ENCODE measurements around the gene C6orf47.

The C6orf47 gene

DNA sequence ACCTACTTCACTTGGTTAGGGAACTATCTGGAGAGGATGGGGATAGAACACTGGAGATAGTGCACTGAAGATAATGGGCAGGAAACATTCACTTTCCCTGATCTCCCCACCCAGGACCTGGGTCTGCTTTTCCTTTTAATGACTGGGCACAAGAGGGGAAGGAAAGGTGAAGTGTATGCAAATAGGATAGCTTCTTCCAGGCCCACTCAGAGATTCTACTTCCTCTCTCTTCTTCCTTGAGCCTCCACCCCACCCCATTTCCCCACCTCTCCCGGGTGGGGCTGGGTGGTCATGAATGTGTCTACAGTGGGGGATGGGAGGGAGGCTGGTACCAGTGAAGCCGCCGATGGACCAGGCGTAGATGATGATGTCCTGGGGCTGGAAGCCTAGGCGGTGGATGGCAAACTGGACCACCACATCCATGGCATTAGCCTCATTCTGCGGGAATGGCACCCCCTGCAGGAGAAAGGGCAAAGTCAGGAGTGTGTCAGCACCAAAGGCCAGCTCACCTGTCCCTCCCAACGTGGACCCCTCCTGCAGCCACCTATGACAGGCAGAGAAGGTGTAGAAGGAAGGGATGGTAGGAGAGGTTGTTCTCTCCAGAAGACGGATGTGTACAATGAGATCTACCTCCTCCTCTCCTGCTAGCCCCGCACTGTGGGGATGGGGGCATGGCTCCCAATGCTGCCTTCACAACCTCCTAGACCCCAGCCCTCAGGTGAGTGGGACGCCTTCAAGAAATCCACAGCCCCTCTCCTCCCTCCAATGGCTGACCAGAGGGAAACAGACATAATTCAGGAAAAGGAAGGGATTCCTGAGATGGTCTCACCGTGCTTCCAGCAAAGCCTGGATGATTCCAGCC lies 28.9 kb upstream of the C6orf47 start:
- no peak overlapping the region for H3K9ac ChIP-seq
- peaks cover 97% of the 10 kb centered on the region for H3K36me3 ChIP-seq

GRCh38 chr6:31687860-31688693 lies 27.5 kb upstream of the C6orf47 start:
- Histone ChIP-seq H3K9ac (no peak overlapping the region), H3K36me3 (peaks cover 97% of the 10 kb centered on the region), H3K4me3 (no peak overlapping the region), H3K27ac (no peak overlapping the region), H4K20me1 (no peaks in the 10 kb centered on the region), H3K9me3 (no peaks in the 10 kb centered on the region), H3K4me2 (no peak overlapping the region), H3K27me3 (no peaks in the 10 kb centered on the region), H3K4me1 (0 out of 2 replicates have a peak, but pooled peaks cover 3% of the 10 kb centered on the region)
- TF ChIP-seq Cebpa-rat (IDR thresholded peaks at IDR 0.05): no peak

More for the DNA sequence above, 28.9 kb upstream of the C6orf47 start:
- Histone ChIP-seq H4K20me1 (no peaks in the 10 kb centered on the region), H3K27me3 (no peaks in the 10 kb centered on the region), H3K9me3 (no peaks in the 10 kb centered on the region), H3K27ac (no peak overlapping the region), H3K4me1 (0 out of 2 replicates have a peak, but pooled peaks cover 3% of the 10 kb centered on the region), H3K4me3 (no peak overlapping the region), H3K4me2 (no peak overlapping the region)
- TF ChIP-seq Cebpa-rat (IDR thresholded peaks at IDR 0.05): no peak

GRCh38 chr6:31687321-31687720 lies 26.7 kb upstream of the C6orf47 start:
- H3K27me3 ChIP-seq: no peaks in the 10 kb centered on the region
- H3K4me2 ChIP-seq: no peak overlapping the region
- peaks cover 8% of the 10 kb centered on the region for H3K4me1 ChIP-seq
- H3K36me3 ChIP-seq: peaks cover 91% of the 10 kb centered on the region
- no peak overlapping the region for H3K4me3 ChIP-seq
- no peak for TF ChIP-seq Cebpa-rat (IDR thresholded peaks at IDR 0.05)
- no peak overlapping the region for H3K27ac ChIP-seq
- H4K20me1 ChIP-seq: no peaks in the 10 kb centered on the region
- H3K9me3 ChIP-seq: no peaks in the 10 kb centered on the region
- no peak overlapping the region for H3K9ac ChIP-seq

DNA sequence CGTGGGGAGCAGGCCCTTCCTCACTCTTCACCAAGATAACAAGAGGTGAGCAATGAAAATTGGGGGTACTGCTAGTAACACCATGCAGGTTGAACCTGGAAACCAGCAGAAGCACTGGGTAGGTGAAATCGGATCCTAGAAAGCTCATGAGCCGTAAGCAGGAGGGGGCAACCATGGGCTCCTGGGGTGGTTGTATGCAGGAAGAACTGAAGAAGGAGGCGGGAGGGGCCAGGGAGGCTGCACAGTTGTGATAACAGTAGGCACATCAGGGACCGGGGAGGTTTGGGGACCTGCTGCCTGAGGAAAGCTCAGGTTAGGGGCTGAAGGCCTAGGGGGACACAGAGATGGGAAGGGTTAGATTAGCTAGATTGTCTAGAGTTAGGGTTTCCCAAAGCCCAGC lies 25.9 kb upstream of the C6orf47 start:
- Histone ChIP-seq H4K20me1 (peaks cover 6% of the 10 kb centered on the region; the same call in 1 of the 2 replicates), H3K4me3 (no peak overlapping the region), H3K9ac (no peak overlapping the region), H3K4me1 (peaks cover 17% of the 10 kb centered on the region), H3K36me3 (peaks cover 83% of the 10 kb centered on the region), H3K4me2 (no peak overlapping the region), H3K9me3 (no peaks in the 10 kb centered on the region), H3K27me3 (no peaks in the 10 kb centered on the region), H3K27ac (no peak overlapping the region)
- no peak for TF ChIP-seq Cebpa-rat (IDR thresholded peaks at IDR 0.05)

DNA sequence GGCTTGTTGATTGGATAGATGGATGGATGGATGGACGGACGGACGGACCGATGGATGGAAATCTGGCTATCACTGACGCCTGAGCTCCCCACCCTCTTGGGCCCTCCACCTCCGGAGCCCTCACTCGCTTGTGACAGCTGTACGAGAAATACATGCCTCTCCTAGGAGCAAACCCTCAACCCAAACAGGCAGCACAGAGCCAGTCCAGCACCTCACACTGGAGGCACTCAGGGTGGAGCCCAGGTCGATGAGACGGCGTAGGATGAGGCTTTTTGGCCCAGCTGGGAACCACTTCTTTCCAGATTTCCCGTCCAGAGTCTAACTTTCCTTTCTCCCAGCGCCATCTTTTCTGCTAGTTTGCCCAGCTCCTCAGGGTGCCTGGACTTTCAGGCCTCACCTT lies 23.0 kb upstream of the C6orf47 start:
- no peak overlapping the region for H3K27ac ChIP-seq
- no peaks in the 10 kb centered on the region for H3K27me3 ChIP-seq
- H3K4me1 ChIP-seq: peaks cover 43% of the 10 kb centered on the region
- no peak for TF ChIP-seq Cebpa-rat (IDR thresholded peaks at IDR 0.05)
- no peak overlapping the region for H3K4me3 ChIP-seq
- H4K20me1 ChIP-seq: peaks cover 26% of the 10 kb centered on the region
- no peaks in the 10 kb centered on the region for H3K9me3 ChIP-seq
- H3K4me2 ChIP-seq: no peak overlapping the region
- peaks cover 54% of the 10 kb centered on the region for H3K36me3 ChIP-seq
- no peak overlapping the region for H3K9ac ChIP-seq

GRCh38 chr6:31681135-31681671 lies 20.6 kb upstream of the C6orf47 start:
- Histone ChIP-seq H3K36me3 (peaks cover 30% of the 10 kb centered on the region), H3K4me3 (peak overlapping the region; percentile 54), H4K20me1 (peaks cover 26% of the 10 kb centered on the region), H3K4me2 (peak overlapping the region; percentile 91), H3K27ac (peak overlapping the region; percentile 39), H3K9me3 (no peaks in the 10 kb centered on the region), H3K9ac (peak overlapping the region; percentile 54; the same call in 1 of the 2 replicates), H3K4me1 (peaks cover 59% of the 10 kb centered on the region), H3K27me3 (no peaks in the 10 kb centered on the region)
- TF ChIP-seq Cebpa-rat (IDR thresholded peaks at IDR 0.05): no peak

DNA sequence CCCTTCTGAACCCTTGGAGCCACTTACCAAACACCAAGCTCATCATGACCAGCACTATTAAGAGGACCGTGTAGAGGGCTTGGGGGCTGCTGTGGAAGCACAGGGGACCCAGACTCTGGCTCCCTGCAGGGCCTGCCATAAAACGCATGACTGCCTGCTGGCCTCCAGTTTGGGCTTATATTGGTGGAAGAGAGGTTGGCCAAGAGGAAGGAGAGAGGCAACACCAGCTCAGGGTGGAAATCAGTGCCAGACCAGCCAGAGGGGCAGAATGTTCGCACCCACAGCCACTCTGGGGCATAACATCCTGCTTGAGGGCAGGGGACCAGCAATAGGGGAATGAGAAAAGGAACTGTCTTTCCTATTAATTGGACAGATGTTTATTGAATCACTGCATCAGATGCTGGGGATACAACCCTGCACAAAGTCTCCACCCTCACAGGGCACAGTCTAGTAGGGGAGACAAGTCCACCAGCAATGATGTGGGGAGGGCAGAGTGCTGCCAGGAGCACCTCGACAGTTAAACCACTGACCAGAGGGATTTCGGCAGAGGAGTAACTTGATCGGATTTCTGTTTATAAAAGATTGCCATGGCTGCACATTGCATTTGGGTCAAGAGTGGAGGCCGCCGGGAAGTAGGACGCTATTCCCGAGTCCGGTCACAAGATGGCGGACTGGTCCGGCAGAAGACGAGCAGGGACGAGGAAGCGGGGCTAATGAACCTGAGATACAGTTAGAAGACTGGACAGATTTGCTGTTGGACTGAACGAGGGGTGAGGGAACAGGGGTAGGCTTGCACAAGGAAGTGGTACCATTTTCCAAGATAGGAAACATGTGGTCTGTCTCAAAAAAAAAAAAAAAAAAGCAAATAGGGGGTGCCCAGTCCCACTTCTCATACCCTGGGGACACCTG lies 19.9 kb upstream of the C6orf47 start, which contains the start of gene LY6G5C:
Gene LY6G5C, minus strand, starts transcription at position 842 of the 909 bp plus-strand sequence. Its CDS starts 694 bp downstream, at position 148.
- peaks cover 62% of the 10 kb centered on the region for H3K4me1 ChIP-seq
- no peaks in the 10 kb centered on the region for H3K27me3 ChIP-seq
- H3K4me3 ChIP-seq: peak within 1 kb of the TSS; percentile 54
- TF ChIP-seq Cebpa-rat (IDR thresholded peaks at IDR 0.05): no peak
- H3K36me3 ChIP-seq: peaks cover 23% of the 10 kb centered on the region
- H3K9ac ChIP-seq: peak within 1 kb of the TSS; percentile 54; the same call in 1 of the 2 replicates
- no peaks in the 10 kb centered on the region for H3K9me3 ChIP-seq
- H3K4me2 ChIP-seq: peak within 1 kb of the TSS; percentile 91
- peaks cover 26% of the 10 kb centered on the region for H4K20me1 ChIP-seq
- H3K27ac ChIP-seq: peak within 1 kb of the TSS; percentile 39

GRCh38 chr6:31677955-31678354 lies 17.4 kb upstream of the C6orf47 start:
- Histone ChIP-seq H3K9me3 (no peaks in the 10 kb centered on the region), H3K4me2 (0 out of 2 replicates have a peak overlapping the region, but pooled peaks have one; percentile 1), H3K4me1 (peaks cover 62% of the 10 kb centered on the region), H3K36me3 (peaks cover 22% of the 10 kb centered on the region), H3K27me3 (no peaks in the 10 kb centered on the region), H3K9ac (no peak overlapping the region), H4K20me1 (peaks cover 34% of the 10 kb centered on the region), H3K27ac (no peak overlapping the region), H3K4me3 (no peak overlapping the region)
- TF ChIP-seq Cebpa-rat (IDR thresholded peaks at IDR 0.05): no peak

GRCh38 chr6:31676904-31677303 lies 16.3 kb upstream of the C6orf47 start:
- H3K4me3 ChIP-seq: no peak overlapping the region
- H3K27me3 ChIP-seq: no peaks in the 10 kb centered on the region
- no peak overlapping the region for H3K27ac ChIP-seq
- no peak overlapping the region for H3K4me2 ChIP-seq
- H3K36me3 ChIP-seq: peaks cover 32% of the 10 kb centered on the region
- no peak for TF ChIP-seq Cebpa-rat (IDR thresholded peaks at IDR 0.05)
- no peaks in the 10 kb centered on the region for H3K9me3 ChIP-seq
- no peak overlapping the region for H3K9ac ChIP-seq
- H4K20me1 ChIP-seq: peaks cover 36% of the 10 kb centered on the region
- peaks cover 53% of the 10 kb centered on the region for H3K4me1 ChIP-seq

Data from BLaER1 (cell line).